Activated B cell treated with CpG ODN at 0.5 μM for 24 hours (primary cell): Measurements from ENCODE around the gene GTF3C1. TPM values are rescaled to one million over a fixed set of nuclear protein-coding genes. Genes with fewer than 3 reads are reported as not detected.

Experiments
- ATAC-seq: fragments of 200-7000 bp; cut with Tn5 transposase; one replicate; pipeline ENCODE4 v1.10.0; 2021; ENCODE audit warnings: low read depth, mild to moderate bottlenecking, moderate library complexity
- CTCF ChIA-PET: fragments of 350-600 bp; sonication (Branson Sonifier 250); formaldehyde crosslinking; loops from one replicate; lab custom pipeline; 2021; ENCODE audit warnings: antibody characterized with exemption; lab: Charles Lee
- POLR2A ChIA-PET: fragments of 350-600 bp; sonication (Branson Sonifier 250); formaldehyde crosslinking; loops from one replicate; lab custom pipeline; 2021; ENCODE audit warnings: antibody characterized with exemption; lab: Charles Lee
- DNase-seq: peaks from one replicate; pipeline ENCODE4 v3.0.0; 2022
- H3K27ac Mint-ChIP-seq: one replicate; pipeline ENCODE4 v1.8.0; 2020; ENCODE audit warnings: mixed read lengths
- H3K27me3 Mint-ChIP-seq: one replicate; pipeline ENCODE4 v1.8.0; 2021; ENCODE audit warnings: mixed read lengths
- H3K36me3 Mint-ChIP-seq: one replicate; pipeline ENCODE4 v1.8.0; 2021; ENCODE audit warnings: low read depth, mixed read lengths
- H3K4me1 Mint-ChIP-seq: one replicate; pipeline ENCODE4 v1.8.0; 2021; ENCODE audit warnings: mixed read lengths
- H3K4me3 Mint-ChIP-seq: one replicate; pipeline ENCODE4 v1.8.0; 2020; ENCODE audit warnings: mild to moderate bottlenecking, mixed read lengths
- H3K9me3 Mint-ChIP-seq: one replicate; pipeline ENCODE4 v1.8.0; 2020; ENCODE audit warnings: mixed read lengths
- intact Hi-C: fragments of 100-400 bp; cut with micrococcal nuclease; formaldehyde crosslinking; loops from one replicate; pipeline ENCODE4 v1.15.1; 2024
- total RNA-seq: library from RNA; stranded (reverse); gene quantifications from 2 replicates; pipeline ENCODE4 v1.2.3, GENCODE V29; 2022
- TF ChIP-seq, protein P1 (sequence below): fragments of 200-600 bp; IDR thresholded peaks from one replicate; pipeline ENCODE4 v1.8.0; 2022; ENCODE audit warnings: antibody characterized with exemption, mild to moderate bottlenecking

GTF3C1 gene
- total RNA-seq, 1 donor from 2014 or later, result 52.3 TPM

DNA sequence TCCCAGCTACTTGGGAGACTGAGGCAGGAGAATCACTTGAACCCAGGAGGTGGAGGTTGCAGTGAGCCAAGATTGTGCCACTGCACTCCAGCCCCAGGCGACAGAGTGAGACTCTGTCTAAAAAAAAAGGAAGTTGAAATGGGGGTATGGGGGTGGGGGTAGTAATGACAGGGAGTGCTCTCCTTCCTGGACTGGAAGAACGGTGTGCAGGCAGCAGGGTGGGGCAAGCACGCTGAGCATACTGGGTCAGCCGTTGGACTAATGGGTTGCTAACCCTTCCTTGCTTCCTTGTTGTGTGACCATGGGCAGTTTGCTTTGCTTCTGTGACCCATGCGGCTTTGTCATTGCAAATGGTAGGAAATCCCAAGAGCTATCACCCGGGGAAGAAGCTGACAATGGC is 16.7 kb upstream of the GTF3C1 start:
- DNase-seq (no peak), ATAC-seq (no peak)
- H3K9me3 Mint-ChIP-seq, result no peaks in the 10 kb centered on the region
- no peaks in the 10 kb centered on the region for H3K27me3 Mint-ChIP-seq
- H3K4me1 Mint-ChIP-seq, result peaks cover 12% of the 10 kb centered on the region
- no peaks in the 10 kb centered on the region for H3K36me3 Mint-ChIP-seq
- TF ChIP-seq, protein P1, sequence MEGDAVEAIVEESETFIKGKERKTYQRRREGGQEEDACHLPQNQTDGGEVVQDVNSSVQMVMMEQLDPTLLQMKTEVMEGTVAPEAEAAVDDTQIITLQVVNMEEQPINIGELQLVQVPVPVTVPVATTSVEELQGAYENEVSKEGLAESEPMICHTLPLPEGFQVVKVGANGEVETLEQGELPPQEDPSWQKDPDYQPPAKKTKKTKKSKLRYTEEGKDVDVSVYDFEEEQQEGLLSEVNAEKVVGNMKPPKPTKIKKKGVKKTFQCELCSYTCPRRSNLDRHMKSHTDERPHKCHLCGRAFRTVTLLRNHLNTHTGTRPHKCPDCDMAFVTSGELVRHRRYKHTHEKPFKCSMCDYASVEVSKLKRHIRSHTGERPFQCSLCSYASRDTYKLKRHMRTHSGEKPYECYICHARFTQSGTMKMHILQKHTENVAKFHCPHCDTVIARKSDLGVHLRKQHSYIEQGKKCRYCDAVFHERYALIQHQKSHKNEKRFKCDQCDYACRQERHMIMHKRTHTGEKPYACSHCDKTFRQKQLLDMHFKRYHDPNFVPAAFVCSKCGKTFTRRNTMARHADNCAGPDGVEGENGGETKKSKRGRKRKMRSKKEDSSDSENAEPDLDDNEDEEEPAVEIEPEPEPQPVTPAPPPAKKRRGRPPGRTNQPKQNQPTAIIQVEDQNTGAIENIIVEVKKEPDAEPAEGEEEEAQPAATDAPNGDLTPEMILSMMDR, result no peak
- CTCF ChIA-PET, result no interaction called here
- no peak overlapping the region for H3K27ac Mint-ChIP-seq
- H3K4me3 Mint-ChIP-seq, result no peak overlapping the region
- POLR2A ChIA-PET, result no interaction called here
- intact Hi-C loops, result no loop called here

DNA sequence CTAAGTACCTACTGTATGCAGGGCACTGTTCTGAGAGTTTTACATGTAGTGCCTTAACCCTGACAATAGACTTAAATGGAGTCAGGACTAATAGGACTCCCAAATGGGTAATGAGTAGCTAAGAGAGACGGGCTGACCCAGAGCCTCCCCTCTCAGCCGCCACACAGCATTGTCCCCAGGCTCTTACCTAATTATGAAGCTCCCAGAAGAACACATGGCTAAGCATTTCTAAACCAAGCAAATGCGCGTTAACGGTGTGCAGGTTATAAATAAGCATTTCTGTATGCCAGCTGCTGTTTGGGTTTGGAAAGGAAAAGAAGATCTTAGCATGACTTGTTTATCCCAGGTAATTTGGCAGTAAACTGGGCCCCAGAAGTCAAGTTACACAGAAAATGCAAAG is 14.5 kb upstream of the GTF3C1 start:
- no peaks in the 10 kb centered on the region for H3K9me3 Mint-ChIP-seq
- H3K4me3 Mint-ChIP-seq, result no peak overlapping the region
- TF ChIP-seq, protein P1, result no peak
- H3K27me3 Mint-ChIP-seq, result no peaks in the 10 kb centered on the region
- H3K27ac Mint-ChIP-seq, result no peak overlapping the region
- no peak for ATAC-seq
- intact Hi-C loops, result no loop called here
- peaks cover 12% of the 10 kb centered on the region for H3K4me1 Mint-ChIP-seq
- CTCF ChIA-PET, result no interaction called here
- POLR2A ChIA-PET, result no interaction called here
- DNase-seq, result no peak
- no peaks in the 10 kb centered on the region for H3K36me3 Mint-ChIP-seq

DNA sequence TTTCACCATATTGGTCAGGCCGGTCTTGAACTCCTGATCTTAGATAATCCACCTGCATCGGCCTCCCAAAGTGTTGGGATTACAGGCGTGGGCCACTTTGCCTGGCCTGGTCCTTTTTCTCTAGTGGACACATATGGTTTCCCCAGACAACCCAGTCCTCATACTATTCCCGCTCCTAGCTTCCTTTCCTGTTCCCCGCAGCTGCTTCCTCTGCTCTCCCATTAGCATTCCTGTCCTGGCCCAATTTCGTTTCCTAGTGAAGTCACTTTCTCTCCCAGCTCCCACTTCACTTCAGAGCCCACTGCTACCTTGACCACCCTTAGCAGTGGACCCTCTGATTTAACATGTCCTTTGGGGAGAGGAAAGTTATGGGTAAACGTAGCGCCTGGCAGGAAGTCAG is 11.5 kb upstream of the GTF3C1 start:
- H3K4me3 Mint-ChIP-seq, result no peak overlapping the region
- ChIA-PET POLR2A (interaction anchor here (1.2 kb wide), 1 partner anchor 11 kb away, joined by 4 read pairs; the partner anchor contains the start of genes GTF3C1 and KATNIP), CTCF (no interaction called here)
- ATAC-seq (no peak), DNase-seq (no peak)
- H3K27ac Mint-ChIP-seq, result no peak overlapping the region
- no peaks in the 10 kb centered on the region for H3K9me3 Mint-ChIP-seq
- H3K27me3 Mint-ChIP-seq, result no peaks in the 10 kb centered on the region
- TF ChIP-seq, protein P1, result no peak
- peaks cover 3% of the 10 kb centered on the region for H3K4me1 Mint-ChIP-seq
- H3K36me3 Mint-ChIP-seq, result no peaks in the 10 kb centered on the region
- intact Hi-C loops, result no loop called here

DNA sequence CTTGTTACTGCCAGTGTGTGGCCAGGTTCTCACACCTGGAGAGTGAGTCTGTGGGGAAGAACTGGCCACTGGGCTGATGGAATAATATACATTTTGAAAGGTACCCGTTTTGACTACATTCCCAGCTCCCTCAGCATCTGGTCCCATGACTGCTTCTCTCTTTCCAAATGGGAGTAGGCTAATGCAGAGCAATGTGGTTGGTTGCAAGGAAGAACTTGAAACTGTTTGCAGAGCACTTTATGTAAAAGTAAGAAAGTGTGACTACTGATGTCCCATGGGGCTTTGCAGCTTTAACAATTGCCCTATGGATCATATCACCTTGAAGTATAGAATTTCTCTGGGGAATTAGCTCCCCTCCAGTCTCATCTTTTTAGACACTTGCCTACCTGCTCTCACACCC is 9.2 kb upstream of the GTF3C1 start:
- intact Hi-C loops, result loop anchor here (10.0 kb wide), 2 partner anchors 244 to 566 kb away; partner anchors contain the start of gene IL4R
- no peaks in the 10 kb centered on the region for H3K9me3 Mint-ChIP-seq
- CTCF ChIA-PET, result no interaction called here

DNA sequence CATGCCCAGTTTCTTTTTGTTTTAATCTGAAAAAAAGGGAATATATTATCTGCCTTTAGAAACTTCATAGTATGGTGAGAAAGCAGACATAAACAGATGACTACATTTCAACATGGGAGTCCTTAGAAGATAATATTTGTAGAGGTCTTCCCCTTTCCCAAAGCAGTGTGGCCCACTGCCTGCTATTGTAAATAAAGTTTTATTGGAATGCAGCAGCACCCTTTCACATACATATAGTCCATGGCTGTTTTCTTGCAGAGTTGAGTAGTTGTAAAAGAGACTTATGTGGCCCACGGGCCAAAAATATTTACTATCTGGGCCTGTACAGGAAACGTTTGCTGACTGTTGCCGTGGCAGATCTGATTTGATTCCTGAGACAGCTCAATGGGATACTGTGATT is 8.7 kb upstream of the GTF3C1 start:
- no peaks in the 10 kb centered on the region for H3K9me3 Mint-ChIP-seq

More for the DNA sequence above, 9.2 kb upstream of the GTF3C1 start:
- no peak for DNase-seq
- Mint-ChIP-seq H3K4me1 (no peaks in the 10 kb centered on the region), H3K27me3 (no peaks in the 10 kb centered on the region), H3K4me3 (no peak overlapping the region), H3K36me3 (no peaks in the 10 kb centered on the region), H3K27ac (no peak overlapping the region)
- POLR2A ChIA-PET, result no interaction called here
- no peak for ATAC-seq
- TF ChIP-seq, protein P1, result no peak

More for the DNA sequence above, 8.7 kb upstream of the GTF3C1 start:
- TF ChIP-seq, protein P1, result no peak
- DNase-seq, result no peak
- Mint-ChIP-seq H3K4me1 (no peaks in the 10 kb centered on the region), H3K36me3 (no peaks in the 10 kb centered on the region), H3K27ac (no peak overlapping the region), H3K4me3 (no peak overlapping the region), H3K27me3 (no peaks in the 10 kb centered on the region)
- intact Hi-C loops, result loop anchor here (10.0 kb wide), 2 partner anchors 244 to 566 kb away; partner anchors contain the start of gene IL4R
- CTCF ChIA-PET, result no interaction called here
- no peak for ATAC-seq
- POLR2A ChIA-PET, result no interaction called here
